ENCODE results near the gene C10orf90. TPM values are rescaled to one million over a fixed set of nuclear protein-coding genes. Genes with fewer than 3 reads are reported as not detected.

The C10orf90 gene
- total RNA-seq, 1 donor from 2014 or later = not detected

DNA sequence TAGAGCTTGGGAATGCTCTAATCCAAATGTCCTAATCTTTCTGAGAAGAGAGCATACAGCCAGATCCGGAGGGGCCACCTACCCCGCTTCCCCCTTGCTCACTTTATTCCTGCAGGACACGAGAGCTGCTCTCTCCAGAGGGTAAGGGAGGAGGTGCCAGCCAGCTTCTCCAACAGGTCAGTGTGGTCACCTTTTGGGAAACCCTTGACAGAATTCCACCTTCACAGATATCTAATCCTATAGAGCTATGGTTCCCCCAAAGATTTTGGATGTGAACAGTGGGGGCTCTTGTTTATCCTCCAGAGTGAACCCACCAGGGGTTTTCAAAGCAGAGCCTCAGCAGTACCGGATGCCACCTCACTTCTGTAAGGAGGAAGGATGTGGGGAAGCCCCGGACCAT is 34.6 kb upstream of the C10orf90 start:
- intact Hi-C loops (cut with micrococcal nuclease) = no loop called here
- H3K4me1 Mint-ChIP-seq = no peaks in the 10 kb centered on the region

DNA sequence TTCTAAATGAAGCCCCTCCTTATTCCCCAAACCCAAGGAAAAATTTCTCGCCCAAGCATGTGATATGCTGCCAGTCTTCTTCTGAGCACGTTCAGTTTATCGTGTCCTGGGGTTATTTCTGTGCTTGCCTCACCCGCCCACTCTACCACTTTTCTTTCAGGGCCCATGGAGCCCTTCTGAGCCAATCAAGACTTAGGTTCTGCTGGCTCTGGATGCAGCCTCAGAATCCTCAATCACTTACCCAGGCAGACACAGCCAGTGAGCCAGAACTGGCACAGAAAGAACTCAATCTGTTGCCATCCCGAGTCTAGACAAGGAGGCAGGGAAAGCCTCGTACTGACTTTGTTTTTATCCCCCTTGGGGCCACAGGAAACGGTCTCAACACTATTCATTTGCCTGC is 34.2 kb upstream of the C10orf90 start:
- Mint-ChIP-seq H3K27me3 (no peaks in the 10 kb centered on the region), H3K27ac (no peak overlapping the region), H3K36me3 (ENCODE audit: low read depth) (no peaks in the 10 kb centered on the region), H3K4me3 (no peak overlapping the region), H3K9me3 (peaks cover 2% of the 10 kb centered on the region), H3K4me1 (no peaks in the 10 kb centered on the region)
- ATAC-seq (ENCODE audit: low read depth) = no peak
- intact Hi-C loops (cut with micrococcal nuclease) = no loop called here
- no peak for DNase-seq
- CTCF ChIA-PET = no interaction called here
- POLR2A ChIA-PET = no interaction called here
- TF ChIP-seq, protein P1, sequence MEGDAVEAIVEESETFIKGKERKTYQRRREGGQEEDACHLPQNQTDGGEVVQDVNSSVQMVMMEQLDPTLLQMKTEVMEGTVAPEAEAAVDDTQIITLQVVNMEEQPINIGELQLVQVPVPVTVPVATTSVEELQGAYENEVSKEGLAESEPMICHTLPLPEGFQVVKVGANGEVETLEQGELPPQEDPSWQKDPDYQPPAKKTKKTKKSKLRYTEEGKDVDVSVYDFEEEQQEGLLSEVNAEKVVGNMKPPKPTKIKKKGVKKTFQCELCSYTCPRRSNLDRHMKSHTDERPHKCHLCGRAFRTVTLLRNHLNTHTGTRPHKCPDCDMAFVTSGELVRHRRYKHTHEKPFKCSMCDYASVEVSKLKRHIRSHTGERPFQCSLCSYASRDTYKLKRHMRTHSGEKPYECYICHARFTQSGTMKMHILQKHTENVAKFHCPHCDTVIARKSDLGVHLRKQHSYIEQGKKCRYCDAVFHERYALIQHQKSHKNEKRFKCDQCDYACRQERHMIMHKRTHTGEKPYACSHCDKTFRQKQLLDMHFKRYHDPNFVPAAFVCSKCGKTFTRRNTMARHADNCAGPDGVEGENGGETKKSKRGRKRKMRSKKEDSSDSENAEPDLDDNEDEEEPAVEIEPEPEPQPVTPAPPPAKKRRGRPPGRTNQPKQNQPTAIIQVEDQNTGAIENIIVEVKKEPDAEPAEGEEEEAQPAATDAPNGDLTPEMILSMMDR (IDR thresholded peaks at IDR 0.05) = no peak

More for the DNA sequence above, 34.6 kb upstream of the C10orf90 start:
- Mint-ChIP-seq H3K9me3 (peaks cover 2% of the 10 kb centered on the region), H3K27me3 (no peaks in the 10 kb centered on the region), H3K4me3 (no peak overlapping the region), H3K36me3 (ENCODE audit: low read depth) (no peaks in the 10 kb centered on the region), H3K27ac (no peak overlapping the region)
- ChIA-PET POLR2A (no interaction called here), CTCF (no interaction called here)
- DNase-seq (no peak), ATAC-seq (ENCODE audit: low read depth) (no peak)
- TF ChIP-seq, protein P1 (IDR thresholded peaks at IDR 0.05) = no peak

DNA sequence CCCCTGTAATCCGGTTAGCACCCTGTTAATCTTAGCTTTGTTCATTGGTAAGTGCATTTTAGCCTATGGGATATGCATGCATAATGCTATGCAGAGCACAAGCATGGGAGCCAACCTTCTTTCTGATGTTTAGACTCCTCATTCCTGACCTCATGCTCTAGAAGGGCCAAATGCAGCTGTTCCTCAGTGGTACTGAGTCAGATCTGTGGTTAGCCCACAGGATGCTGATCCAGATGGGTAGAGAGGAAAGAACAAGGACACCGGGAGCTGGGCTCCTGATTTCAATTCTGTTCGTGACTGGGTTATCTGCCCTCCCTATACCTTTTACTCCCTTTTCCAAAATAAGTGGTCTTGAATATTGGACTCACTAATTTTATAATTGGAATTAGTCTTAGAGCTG is 31.7 kb upstream of the C10orf90 start:
- H3K9me3 Mint-ChIP-seq = no peaks in the 10 kb centered on the region
- intact Hi-C loops (cut with micrococcal nuclease) = no loop called here
- POLR2A ChIA-PET = no interaction called here

DNA sequence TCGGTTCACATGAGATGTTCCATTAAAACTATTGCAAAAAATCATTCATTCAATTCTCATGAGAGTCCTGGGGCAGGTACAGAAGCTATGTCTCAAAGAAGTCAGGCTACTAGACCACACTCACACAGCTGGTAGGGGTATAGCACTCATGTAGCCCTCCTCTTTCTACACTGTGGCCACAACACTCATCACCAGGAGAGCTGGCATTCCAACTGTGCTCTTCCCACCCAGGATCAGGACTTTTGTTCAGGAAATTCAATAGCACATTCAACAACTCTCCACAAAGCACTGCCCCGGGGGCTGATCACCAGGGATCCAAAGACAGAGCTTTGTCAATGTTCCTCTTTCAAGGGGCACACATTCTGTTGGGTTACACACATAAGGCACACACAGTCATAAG is 31.0 kb upstream of the C10orf90 start:
- ChIA-PET CTCF (no interaction called here), POLR2A (interaction anchor here (0.6 kb wide), 1 partner anchor 711 kb away, joined by 7 read pairs; no protein-coding TSS in a partner anchor)
- Mint-ChIP-seq H3K27me3 (no peaks in the 10 kb centered on the region), H3K9me3 (no peaks in the 10 kb centered on the region), H3K36me3 (ENCODE audit: low read depth) (no peaks in the 10 kb centered on the region), H3K4me3 (no peak overlapping the region), H3K27ac (no peak overlapping the region), H3K4me1 (no peaks in the 10 kb centered on the region)
- intact Hi-C loops (cut with micrococcal nuclease) = no loop called here
- TF ChIP-seq, protein P1 (IDR thresholded peaks at IDR 0.05) = no peak
- no peak for DNase-seq
- no peak for ATAC-seq (ENCODE audit: low read depth)

More for the DNA sequence above, 31.7 kb upstream of the C10orf90 start:
- TF ChIP-seq, protein P1 (IDR thresholded peaks at IDR 0.05) = no peak
- Mint-ChIP-seq H3K27ac (no peak overlapping the region), H3K4me3 (no peak overlapping the region), H3K4me1 (no peaks in the 10 kb centered on the region), H3K27me3 (no peaks in the 10 kb centered on the region), H3K36me3 (ENCODE audit: low read depth) (no peaks in the 10 kb centered on the region)
- DNase-seq = no peak
- no peak for ATAC-seq (ENCODE audit: low read depth)
- CTCF ChIA-PET = no interaction called here

DNA sequence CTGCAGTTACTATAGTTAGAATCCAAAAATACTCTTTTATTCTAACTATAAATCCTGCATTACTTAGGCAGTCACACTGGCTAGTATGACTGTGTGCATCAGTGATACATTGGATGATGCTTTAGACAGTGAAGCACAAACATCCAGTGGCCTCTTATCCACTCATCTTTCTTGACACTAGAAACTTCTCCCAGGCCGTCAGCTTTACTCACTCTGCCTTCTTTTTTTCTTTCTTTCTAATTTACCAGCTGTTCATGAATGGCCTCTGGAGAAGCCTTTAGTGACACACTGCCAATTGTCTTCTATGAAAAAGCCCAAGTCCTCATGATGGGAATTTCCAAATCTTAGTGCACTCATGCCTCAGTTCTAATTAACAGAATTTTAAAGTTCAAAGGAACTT is 26.2 kb upstream of the C10orf90 start:
- H3K9me3 Mint-ChIP-seq = peaks cover 6% of the 10 kb centered on the region
- H3K4me1 Mint-ChIP-seq = no peaks in the 10 kb centered on the region
- no peak for ATAC-seq (ENCODE audit: low read depth)
- intact Hi-C loops (cut with micrococcal nuclease) = no loop called here
- H3K27me3 Mint-ChIP-seq = no peaks in the 10 kb centered on the region
- no peaks in the 10 kb centered on the region for H3K36me3 Mint-ChIP-seq (ENCODE audit: low read depth)
- no peak for DNase-seq
- POLR2A ChIA-PET = no interaction called here
- TF ChIP-seq, protein P1 (IDR thresholded peaks at IDR 0.05) = no peak
- CTCF ChIA-PET = no interaction called here
- no peak overlapping the region for H3K27ac Mint-ChIP-seq
- no peak overlapping the region for H3K4me3 Mint-ChIP-seq
